Measurements from ENCODE around the gene CDX1. TPM values are rescaled to one million over a fixed set of nuclear protein-coding genes. Genes with fewer than 3 reads are reported as not detected.

Gene CDX1
- total RNA-seq, 4 donors from 2014 or later: not detected

DNA sequence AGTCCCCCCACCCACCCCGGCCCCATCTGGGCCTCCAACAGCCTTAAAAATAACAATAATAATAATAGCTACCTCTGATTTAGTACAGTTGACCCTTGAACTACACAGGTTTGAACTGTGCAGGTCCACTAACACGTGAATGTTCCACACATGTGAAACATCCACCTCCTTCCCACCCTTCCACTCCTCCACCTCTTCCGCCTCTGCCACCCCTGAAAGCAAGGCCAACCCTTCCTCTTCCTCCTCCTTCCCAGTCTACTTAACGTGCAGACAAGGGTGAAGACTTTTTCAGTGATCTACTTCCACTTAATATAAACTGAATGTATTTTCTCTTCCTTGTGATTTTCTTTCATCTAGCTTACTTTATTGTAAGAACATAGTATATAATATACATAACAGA, 21.7 kb upstream of the CDX1 start:
- TF ChIP-seq, protein P1, sequence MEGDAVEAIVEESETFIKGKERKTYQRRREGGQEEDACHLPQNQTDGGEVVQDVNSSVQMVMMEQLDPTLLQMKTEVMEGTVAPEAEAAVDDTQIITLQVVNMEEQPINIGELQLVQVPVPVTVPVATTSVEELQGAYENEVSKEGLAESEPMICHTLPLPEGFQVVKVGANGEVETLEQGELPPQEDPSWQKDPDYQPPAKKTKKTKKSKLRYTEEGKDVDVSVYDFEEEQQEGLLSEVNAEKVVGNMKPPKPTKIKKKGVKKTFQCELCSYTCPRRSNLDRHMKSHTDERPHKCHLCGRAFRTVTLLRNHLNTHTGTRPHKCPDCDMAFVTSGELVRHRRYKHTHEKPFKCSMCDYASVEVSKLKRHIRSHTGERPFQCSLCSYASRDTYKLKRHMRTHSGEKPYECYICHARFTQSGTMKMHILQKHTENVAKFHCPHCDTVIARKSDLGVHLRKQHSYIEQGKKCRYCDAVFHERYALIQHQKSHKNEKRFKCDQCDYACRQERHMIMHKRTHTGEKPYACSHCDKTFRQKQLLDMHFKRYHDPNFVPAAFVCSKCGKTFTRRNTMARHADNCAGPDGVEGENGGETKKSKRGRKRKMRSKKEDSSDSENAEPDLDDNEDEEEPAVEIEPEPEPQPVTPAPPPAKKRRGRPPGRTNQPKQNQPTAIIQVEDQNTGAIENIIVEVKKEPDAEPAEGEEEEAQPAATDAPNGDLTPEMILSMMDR (IDR thresholded peaks at IDR 0.05): no peak
- TF ChIP-seq POLR2A (IDR thresholded peaks at IDR 0.05): no peak
- Histone ChIP-seq H3K27ac (peak overlapping the region; percentile 65 to 94 (median 89)), H3K27me3 (no peaks in the 10 kb centered on the region), H3K9me3 (no peaks in the 10 kb centered on the region), H3K36me3 (no peaks in the 10 kb centered on the region), H3K4me3 (peak overlapping the region in 2 of 4 donors; percentile 10 to 47), H3K4me1 (peaks cover 9 to 100% (median 55%) of the 10 kb centered on the region in 3 donors)
- WGBS, 2 donors: 43 to 64% methylated on average over 3 to 4 of the region's 4 CpGs
- intact Hi-C loops (cut with DNase I): no loop called here
- DNase-seq: no peak

DNA sequence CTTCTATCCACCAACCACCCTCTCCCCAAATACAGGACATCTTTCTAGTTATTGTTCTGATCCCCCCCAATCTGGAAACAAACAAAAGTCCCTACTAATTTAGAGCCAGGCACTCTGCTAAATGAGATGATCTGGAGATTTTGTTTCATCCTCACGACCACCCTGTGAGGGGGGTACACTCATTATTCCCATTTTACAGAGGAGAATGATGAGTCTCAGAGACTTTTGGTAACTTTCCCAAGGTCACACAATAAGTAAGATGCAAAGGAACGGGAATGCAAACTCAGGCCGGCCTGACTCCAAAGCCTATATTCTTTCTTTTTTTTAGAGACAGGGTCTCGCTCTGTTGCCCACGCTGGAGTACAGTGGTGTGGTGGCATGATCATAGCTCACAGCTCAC, 20.3 kb upstream of the CDX1 start:
- H3K9me3 ChIP-seq: no peaks in the 10 kb centered on the region
- peaks cover 3 to 100% (median 46%) of the 10 kb centered on the region in 3 donors for H3K4me1 ChIP-seq
- TF ChIP-seq, protein P1 (IDR thresholded peaks at IDR 0.05): no peak
- TF ChIP-seq POLR2A (IDR thresholded peaks at IDR 0.05): no peak
- no peak for DNase-seq
- intact Hi-C loops (cut with DNase I): no loop called here
- no peak overlapping the region for H3K4me3 ChIP-seq
- H3K36me3 ChIP-seq: no peaks in the 10 kb centered on the region
- peaks cover 0 to 5% (median 0%) of the 10 kb centered on the region in 4 donors for H3K27me3 ChIP-seq
- 82 to 93% methylated on average over 5 of the region's 5 CpGs for WGBS, 2 donors
- H3K27ac ChIP-seq: peak overlapping the region in 3 of 4 donors; percentile 87 to 94 (median 91)

DNA sequence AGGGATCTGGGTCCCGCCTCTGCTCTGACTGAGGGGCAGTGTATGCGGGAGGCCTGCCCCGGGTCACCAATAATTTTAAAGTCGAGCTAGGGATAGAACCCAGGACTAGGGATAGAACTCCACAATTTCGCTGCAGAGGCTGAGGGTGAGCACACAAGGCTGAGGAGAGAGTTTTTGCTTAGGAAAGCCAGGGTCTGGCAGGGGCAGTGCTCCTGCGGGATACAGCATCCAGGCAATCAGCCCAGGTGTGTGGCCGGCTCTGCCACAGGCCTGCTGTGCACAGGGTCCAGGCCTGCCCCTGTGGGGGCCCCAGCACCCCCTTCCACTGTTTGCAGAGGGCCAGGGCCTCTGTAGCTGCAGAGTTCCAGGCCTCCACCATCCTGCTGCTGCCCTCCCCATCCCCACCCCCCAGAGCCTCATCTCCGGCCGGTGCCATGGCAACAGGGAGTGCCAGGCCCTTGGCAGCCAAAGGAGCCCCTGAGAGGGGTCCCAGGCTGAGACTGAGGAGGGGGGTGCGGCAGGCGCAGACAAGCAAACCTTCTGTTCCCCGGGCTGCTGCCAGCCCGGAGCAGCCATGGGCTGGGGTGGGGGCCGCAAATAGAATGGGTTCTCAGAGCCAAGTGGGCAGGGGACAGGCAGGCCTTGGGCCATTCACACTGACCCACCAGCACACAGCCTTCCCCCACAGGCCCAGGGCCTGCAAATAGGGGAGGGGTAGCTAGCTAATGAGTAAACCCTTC, 19.5 kb upstream of the CDX1 start:
- H3K27me3 ChIP-seq: peaks cover 0 to 5% (median 0%) of the 10 kb centered on the region in 4 donors
- no peaks in the 10 kb centered on the region for H3K36me3 ChIP-seq
- no peaks in the 10 kb centered on the region for H3K9me3 ChIP-seq
- DNase-seq: no peak
- intact Hi-C loops (cut with DNase I): no loop called here
- H3K4me1 ChIP-seq: peaks cover 3 to 98% (median 38%) of the 10 kb centered on the region in 3 donors
- peak overlapping the region in 1 of 4 donors; percentile 32 for H3K4me3 ChIP-seq
- H3K27ac ChIP-seq: peak overlapping the region; percentile 31 to 91 (median 81)
- no peak for TF ChIP-seq POLR2A (IDR thresholded peaks at IDR 0.05)
- TF ChIP-seq, protein P1 (IDR thresholded peaks at IDR 0.05): no peak
- 40 to 72% methylated on average over 1 to 8 of the region's 14 CpGs for WGBS, 2 donors

DNA sequence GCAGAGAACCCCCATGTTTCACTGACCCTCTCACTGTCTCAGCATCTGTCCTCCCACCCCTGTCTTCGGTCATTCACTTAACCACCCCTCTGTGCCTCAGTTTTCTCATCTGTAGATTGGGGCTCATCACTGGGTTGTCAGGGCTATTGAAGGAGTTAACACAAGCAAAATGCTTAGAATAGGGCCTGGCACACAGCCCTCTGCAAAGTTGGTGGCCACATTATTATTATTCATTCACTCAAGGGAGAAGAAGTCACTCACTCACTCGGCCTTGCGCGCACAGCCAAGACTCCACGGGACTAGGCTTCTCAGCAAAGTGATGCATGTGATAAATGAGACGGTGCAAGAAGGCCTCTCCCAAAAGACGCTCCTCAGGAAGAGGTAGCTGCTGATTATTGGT, 18.9 kb upstream of the CDX1 start:
- H3K9me3 ChIP-seq: no peaks in the 10 kb centered on the region
- H3K4me3 ChIP-seq: peak overlapping the region in 1 of 4 donors; percentile 32
- intact Hi-C loops (cut with DNase I): no loop called here
- DNase-seq: no peak
- H3K27ac ChIP-seq: peak overlapping the region; percentile 31 to 91 (median 81)
- no peak for TF ChIP-seq POLR2A (IDR thresholded peaks at IDR 0.05)
- TF ChIP-seq, protein P1 (IDR thresholded peaks at IDR 0.05): no peak
- peaks cover 3 to 96% (median 31%) of the 10 kb centered on the region in 3 donors for H3K4me1 ChIP-seq
- H3K27me3 ChIP-seq: peaks cover 0 to 9% (median 0%) of the 10 kb centered on the region in 4 donors
- H3K36me3 ChIP-seq: no peaks in the 10 kb centered on the region
- 73% methylated on average over 7 of the region's 7 CpGs for WGBS, 2 donors

DNA sequence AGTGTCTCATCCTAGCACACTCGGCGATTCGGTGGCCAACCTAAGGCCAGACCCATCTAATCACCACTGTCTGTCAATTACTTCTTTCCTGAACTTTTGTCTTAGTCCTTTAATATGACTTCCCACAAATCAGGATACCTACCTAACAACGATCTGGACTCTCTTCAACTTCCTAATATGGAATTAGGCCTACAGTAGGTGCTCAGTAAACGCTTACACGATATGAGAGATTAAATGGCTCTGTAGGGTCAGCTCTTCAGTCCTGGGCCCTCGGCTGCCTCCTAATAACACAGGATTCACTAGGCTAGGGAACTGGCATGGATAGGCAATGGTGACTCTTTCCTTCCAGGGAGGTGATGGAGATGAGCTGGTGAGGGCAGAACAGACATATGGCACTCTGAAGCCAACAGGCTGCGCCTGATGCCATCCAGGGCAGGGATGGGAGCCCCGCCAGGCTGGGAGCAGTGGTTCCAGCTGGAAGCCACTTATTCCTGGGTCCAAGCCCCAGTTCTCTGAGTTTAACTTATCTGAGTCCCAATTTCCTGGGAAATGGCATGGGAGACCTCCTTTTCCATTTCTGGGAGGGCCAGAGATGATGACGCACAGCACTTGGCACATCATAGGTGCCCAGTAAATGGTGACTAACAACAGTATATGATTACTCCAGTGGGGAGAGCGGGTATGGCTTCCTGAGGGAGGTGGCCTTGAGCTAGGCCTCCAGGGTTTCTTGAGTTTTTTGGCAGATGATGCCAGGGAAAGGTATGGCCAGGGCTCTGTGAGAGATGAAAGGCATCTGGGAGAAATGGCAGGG, 18.3 kb upstream of the CDX1 start:
- no peak for DNase-seq
- TF ChIP-seq, protein P1 (IDR thresholded peaks at IDR 0.05): no peak
- TF ChIP-seq POLR2A (IDR thresholded peaks at IDR 0.05): no peak
- 71 to 76% methylated on average over 5 to 9 of the region's 11 CpGs for WGBS, 2 donors
- intact Hi-C loops (cut with DNase I): no loop called here
- Histone ChIP-seq H3K36me3 (no peaks in the 10 kb centered on the region), H3K27me3 (peaks cover 0 to 15% (median 0%) of the 10 kb centered on the region in 4 donors), H3K9me3 (no peaks in the 10 kb centered on the region), H3K27ac (peak overlapping the region in 3 of 4 donors; percentile 75 to 91 (median 87)), H3K4me3 (peak overlapping the region in 2 of 4 donors; percentile 2 to 32), H3K4me1 (peaks cover 0 to 94% (median 26%) of the 10 kb centered on the region in 3 donors)
